ENCODE data around the gene KRTAP5-7.

Gene KRTAP5-7

GRCh38 chr11:71488681-71489270, 38.3 kb upstream of the KRTAP5-7 start:
- DNase-seq (ENCODE audit: low read depth in 1 of 2, low spot score in 1 of 2), result no peak
- in situ Hi-C loops (cut with HindIII; ENCODE audit: low pct_unique_long_range_greater_than_20kb, low sequenced_read_pairs), result no loop called here
- no peak for TF ChIP-seq JUND (IDR thresholded peaks at IDR 0.05; ENCODE audit: low read depth)

DNA sequence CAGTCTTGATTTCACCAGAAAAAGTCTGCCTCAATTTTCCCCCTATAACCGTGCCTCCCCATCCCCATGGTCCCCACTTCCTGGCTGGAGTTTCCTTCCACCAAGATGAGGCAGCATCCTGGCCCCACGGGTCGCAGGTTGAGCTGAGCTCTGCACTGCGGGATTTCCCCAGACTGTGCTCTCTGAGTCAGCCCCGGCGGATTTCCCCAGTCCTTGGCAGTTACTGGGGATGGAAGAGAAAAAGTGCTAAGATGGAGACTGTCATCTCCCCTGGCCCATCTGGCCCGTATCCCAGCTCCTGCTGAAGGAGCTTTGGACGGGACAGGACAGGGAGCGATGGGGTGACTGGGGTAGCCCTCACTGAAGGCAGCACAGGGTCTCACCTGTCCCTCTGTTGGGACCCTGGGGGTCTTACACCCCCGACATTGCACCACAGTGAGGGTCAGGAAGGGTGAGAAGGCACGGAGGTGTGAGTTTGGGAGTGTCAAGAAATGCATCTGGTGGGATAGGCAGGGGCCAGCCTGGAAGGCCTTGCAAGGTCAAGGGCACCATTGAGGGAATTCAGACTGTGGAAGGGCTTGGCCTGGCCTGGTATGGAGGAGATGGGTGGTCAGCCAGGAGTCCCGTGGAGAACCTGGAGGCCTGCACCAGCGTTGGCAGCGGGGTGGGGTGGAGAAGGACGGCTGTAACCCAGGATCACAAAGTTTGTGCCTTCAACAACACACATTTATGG, 37.6 kb upstream of the KRTAP5-7 start:
- DNase-seq (ENCODE audit: low read depth in 1 of 2, low spot score in 1 of 2), result no peak
- no peak for TF ChIP-seq JUND (IDR thresholded peaks at IDR 0.05; ENCODE audit: low read depth)
- in situ Hi-C loops (cut with HindIII; ENCODE audit: low pct_unique_long_range_greater_than_20kb, low sequenced_read_pairs), result no loop called here

- DNase-seq (ENCODE audit: low read depth in 1 of 2, low spot score in 1 of 2), result no peak
- in situ Hi-C loops (cut with HindIII; ENCODE audit: low pct_unique_long_range_greater_than_20kb, low sequenced_read_pairs), result no loop called here
- no peak for TF ChIP-seq JUND (IDR thresholded peaks at IDR 0.05; ENCODE audit: low read depth)
Observed at GRCh38 chr11:71490044-71490730, 36.9 kb upstream of the KRTAP5-7 start.

- no peak for DNase-seq (ENCODE audit: low read depth in 1 of 2, low spot score in 1 of 2)
- in situ Hi-C loops (cut with HindIII; ENCODE audit: low pct_unique_long_range_greater_than_20kb, low sequenced_read_pairs), result no loop called here
- no peak for TF ChIP-seq JUND (IDR thresholded peaks at IDR 0.05; ENCODE audit: low read depth)
Observed at GRCh38 chr11:71490731-71491390, 36.2 kb upstream of the KRTAP5-7 start.

GRCh38 chr11:71491531-71491930, 35.5 kb upstream of the KRTAP5-7 start:
- DNase-seq (ENCODE audit: low read depth in 1 of 2, low spot score in 1 of 2), result no peak
- in situ Hi-C loops (cut with HindIII; ENCODE audit: low pct_unique_long_range_greater_than_20kb, low sequenced_read_pairs), result no loop called here
- no peak for TF ChIP-seq JUND (IDR thresholded peaks at IDR 0.05; ENCODE audit: low read depth)

- no peak for TF ChIP-seq JUND (IDR thresholded peaks at IDR 0.05; ENCODE audit: low read depth)
- in situ Hi-C loops (cut with HindIII; ENCODE audit: low pct_unique_long_range_greater_than_20kb, low sequenced_read_pairs), result no loop called here
- DNase-seq (ENCODE audit: low read depth in 1 of 2, low spot score in 1 of 2), result no peak
Observed at GRCh38 chr11:71491940-71492339, 35.1 kb upstream of the KRTAP5-7 start.

- no peak for DNase-seq (ENCODE audit: low read depth in 1 of 2, low spot score in 1 of 2)
- TF ChIP-seq JUND (IDR thresholded peaks at IDR 0.05; ENCODE audit: low read depth), result no peak
- in situ Hi-C loops (cut with HindIII; ENCODE audit: low pct_unique_long_range_greater_than_20kb, low sequenced_read_pairs), result no loop called here
Observed at GRCh38 chr11:71495286-71496230, 31.5 kb upstream of the KRTAP5-7 start.

GRCh38 chr11:71496421-71496820, 30.6 kb upstream of the KRTAP5-7 start:
- no peak for DNase-seq (ENCODE audit: low read depth in 1 of 2, low spot score in 1 of 2)
- no peak for TF ChIP-seq JUND (IDR thresholded peaks at IDR 0.05; ENCODE audit: low read depth)
- in situ Hi-C loops (cut with HindIII; ENCODE audit: low pct_unique_long_range_greater_than_20kb, low sequenced_read_pairs), result no loop called here

DNA sequence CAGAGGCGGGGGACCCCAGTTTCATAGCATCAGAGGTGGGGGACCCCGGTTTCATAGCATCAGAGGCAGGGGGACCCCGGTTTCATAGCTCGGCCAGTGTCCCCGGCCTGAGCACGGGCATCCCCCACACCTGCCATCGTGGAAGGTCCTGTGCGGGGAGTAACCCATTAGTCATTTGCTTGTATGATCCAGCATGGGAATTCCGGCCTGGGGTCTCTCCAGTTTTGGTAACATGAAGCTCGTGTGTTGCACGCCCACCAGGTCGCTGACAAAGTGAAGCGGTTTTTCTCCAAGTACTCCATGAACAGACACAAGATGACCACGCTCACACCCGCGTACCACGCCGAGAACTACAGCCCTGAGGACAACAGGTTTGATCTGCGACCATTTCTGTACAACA, 29.0 kb upstream of the KRTAP5-7 start:
- in situ Hi-C loops (cut with HindIII; ENCODE audit: low pct_unique_long_range_greater_than_20kb, low sequenced_read_pairs), result no loop called here
- no peak for TF ChIP-seq JUND (IDR thresholded peaks at IDR 0.05; ENCODE audit: low read depth)
- no peak for DNase-seq (ENCODE audit: low read depth in 1 of 2, low spot score in 1 of 2)

GRCh38 chr11:71499125-71499524, 27.9 kb upstream of the KRTAP5-7 start:
- in situ Hi-C loops (cut with HindIII; ENCODE audit: low pct_unique_long_range_greater_than_20kb, low sequenced_read_pairs), result no loop called here
- no peak for TF ChIP-seq JUND (IDR thresholded peaks at IDR 0.05; ENCODE audit: low read depth)
- no peak for DNase-seq (ENCODE audit: low read depth in 1 of 2, low spot score in 1 of 2)

GRCh38 chr11:71499546-71499945, 27.5 kb upstream of the KRTAP5-7 start:
- TF ChIP-seq JUND (IDR thresholded peaks at IDR 0.05; ENCODE audit: low read depth), result no peak
- in situ Hi-C loops (cut with HindIII; ENCODE audit: low pct_unique_long_range_greater_than_20kb, low sequenced_read_pairs), result no loop called here
- no peak for DNase-seq (ENCODE audit: low read depth in 1 of 2, low spot score in 1 of 2)

DNA sequence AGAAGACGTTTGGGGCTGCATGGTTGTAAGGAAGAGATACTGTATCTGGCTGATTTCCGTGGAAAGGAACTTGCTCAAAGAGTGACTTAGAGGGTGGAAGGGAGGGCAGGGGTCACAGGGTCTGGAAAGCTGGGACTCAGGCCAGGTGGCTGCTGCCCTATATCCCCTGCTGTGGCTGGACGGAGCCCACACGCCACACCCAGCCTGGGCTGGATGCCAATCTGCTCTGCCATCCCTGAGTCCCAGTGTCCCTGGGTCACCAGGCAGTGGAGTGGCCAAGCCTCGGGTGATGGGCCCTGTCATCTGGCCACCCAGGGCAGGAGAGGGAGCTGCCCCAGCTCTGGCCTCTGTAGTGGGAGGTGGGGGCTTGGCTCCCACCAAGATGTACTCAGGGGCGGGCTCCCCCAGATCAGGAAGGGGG, 26.5 kb upstream of the KRTAP5-7 start:
- DNase-seq (ENCODE audit: low read depth in 1 of 2, low spot score in 1 of 2), result no peak
- TF ChIP-seq JUND (IDR thresholded peaks at IDR 0.05; ENCODE audit: low read depth), result no peak
- in situ Hi-C loops (cut with HindIII; ENCODE audit: low pct_unique_long_range_greater_than_20kb, low sequenced_read_pairs), result no loop called here

Data from T47D (cell line).